ENCODE results near the gene TEFM.

GRCh38 chr17:30858556-30859250 is 47.3 kb downstream of the TEFM start:
- TF ChIP-seq EZH2 (IDR thresholded peaks at IDR 0.05; ENCODE audit: low read length, missing control alignments) (no peak), CTCF (conservative IDR thresholded peaks at IDR 0.05 in 1 of 2, IDR thresholded peaks at IDR 0.05 in 1 of 2; ENCODE audit: low read depth in 1 of 2, low read length in 2 of 2) (no peak)
